ENCODE results near the gene TRIM47.
A peak's percentile ranks its signal among the peaks of the same experiment; 100 is the strongest.
"Not testable (repeated sequence)": the region's sequence is repeated elsewhere in the genome, so short reads cannot be mapped to it uniquely, and the experiment has no call there.

TRIM47 gene

DNA sequence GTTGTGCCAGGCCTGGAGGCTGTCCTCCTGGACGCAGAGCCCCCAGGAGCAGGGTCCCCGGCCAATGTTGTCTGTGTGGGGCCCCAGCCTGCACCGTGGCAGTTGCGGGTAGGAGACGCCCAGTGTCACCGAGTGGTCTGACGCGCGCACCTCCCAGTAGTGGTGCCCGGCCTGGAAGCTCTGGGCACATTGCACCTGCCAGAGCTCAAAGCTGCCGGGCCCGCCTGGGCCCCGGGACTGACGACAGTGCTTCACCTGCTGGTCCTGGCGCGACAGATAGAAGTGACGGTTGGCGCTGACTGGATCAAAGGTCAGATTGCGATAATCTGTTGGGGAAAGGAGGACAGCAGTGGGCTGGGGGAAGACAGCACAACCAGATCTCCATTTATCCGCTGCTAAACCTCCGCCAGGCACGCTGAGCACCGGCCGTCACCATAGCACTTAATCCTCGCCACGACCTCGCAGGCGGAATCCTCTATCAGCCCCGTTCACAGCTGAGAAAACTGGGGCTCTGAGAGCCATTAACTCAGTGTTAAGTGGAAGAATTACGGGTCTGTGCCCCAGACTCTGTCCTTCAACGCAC, 12.7 kb upstream of the TRIM47 start:
- DNase-seq: no peak

DNA sequence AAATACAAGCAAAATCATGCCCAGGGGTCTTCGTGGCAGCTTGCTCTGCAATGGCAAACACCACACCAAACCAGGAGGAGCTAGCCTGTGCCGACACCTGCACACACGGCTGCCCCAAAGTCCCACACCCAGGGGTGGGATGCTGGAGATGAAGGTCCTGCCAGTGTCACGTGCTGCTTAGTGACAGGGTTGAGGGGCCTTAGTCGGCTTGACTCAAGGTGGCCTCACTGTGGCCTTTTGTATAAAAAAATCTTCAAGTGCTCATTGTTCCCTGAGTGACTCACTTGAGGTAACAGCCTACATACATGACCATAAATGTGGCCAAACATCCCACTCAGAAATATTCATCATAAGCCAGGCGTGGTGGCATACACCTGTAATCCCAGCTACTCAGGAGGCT, 11.1 kb upstream of the TRIM47 start:
- DNase-seq: no peak

DNA sequence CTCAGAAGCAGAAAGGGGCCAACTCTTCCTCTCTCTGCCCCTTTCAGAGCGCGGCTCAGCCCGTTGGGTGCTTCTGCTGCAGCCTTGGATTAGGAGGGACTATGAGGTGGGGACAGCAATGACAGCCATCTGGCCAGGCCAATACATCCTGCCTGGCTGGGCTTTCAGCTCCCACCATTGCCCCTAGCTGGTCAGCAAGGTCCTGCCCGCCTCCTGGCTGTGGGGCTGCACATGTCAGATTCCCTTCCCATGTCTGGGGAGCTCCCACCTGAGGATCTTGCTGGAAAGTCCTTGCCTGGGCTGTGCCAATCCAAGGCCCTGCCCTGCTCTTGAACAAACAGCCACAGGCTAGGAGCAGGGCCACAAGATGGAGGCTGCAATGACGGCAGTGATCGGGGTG, 10.1 kb upstream of the TRIM47 start:
- no peak for DNase-seq

DNA sequence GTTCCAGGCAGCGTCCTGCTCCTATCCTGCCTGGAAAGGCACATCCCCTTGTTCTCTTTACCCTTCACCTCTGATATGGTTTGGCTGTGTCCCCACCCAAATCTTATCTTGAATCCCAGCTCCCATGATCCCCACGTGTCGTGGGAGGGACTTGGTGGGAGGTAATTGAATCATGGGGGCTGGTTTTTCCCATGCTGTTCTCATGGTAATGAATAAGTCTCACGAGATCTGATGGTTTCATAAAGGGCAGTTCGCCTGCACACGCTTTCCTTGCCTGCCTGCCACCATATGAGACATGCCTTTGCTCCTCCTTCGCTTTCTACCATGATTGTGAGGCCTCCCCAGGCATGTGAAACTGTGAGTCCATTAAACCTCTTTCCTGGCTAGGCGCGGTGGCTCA, 7.5 kb upstream of the TRIM47 start:
- not testable (repeated sequence) for DNase-seq

DNA sequence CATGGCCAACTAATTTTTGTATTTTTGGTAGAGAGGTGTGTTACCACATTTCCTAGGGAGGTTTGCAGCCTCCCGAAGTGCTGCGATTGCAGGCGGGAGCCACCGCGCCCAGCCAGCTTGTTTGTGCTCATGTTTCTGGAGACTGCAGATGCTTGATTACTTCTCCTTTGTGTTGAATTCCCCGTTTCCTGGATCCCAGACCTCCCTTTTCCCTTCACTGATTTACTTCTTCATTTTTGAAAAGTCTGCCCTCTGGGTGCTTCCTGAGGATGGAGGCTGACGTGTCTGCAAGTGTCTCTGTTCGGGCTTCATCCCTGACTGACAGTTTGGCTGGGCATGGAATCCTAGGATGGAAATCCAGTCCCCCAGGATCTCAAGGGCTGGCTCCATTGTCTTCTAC, 7.0 kb upstream of the TRIM47 start:
- DNase-seq: no peak

DNA sequence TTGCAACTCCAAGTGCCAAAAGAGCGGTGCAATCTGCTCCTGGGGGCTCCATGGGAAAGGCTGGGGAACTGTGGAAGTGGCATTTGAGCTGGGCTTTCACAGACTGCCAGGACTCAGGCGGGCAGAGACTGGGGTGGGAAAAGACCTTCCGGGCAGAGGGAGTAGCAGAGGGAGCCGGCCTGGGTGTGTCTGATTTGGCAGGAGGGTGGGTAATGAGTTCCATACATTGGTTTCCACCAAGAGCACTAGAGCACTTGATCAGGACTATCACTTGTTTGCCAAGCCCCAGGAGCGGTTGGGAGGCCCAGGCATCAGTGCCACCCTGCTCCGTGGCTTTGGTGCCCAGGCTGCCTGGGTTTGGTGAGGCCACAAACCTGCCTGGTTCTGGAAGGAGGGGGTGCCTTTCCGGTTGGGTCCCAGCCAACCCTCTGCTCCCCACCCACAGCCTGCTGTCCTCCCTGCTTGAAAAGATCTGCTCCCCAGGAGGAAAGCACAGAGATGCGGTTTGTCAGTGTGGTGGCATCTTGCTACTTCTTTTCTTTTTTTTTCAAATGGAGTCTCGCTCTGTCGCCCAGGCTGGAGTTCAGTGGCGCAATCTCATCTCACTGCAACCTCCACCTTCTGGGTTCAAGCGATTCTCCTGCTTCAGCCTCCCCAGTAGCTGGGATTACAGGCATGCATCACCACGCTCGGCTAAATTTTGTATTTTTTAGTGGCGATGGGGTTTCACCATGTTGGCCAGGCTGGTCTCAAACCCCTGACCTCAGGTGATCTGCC, 3.5 kb upstream of the TRIM47 start:
- no peak for DNase-seq

DNA sequence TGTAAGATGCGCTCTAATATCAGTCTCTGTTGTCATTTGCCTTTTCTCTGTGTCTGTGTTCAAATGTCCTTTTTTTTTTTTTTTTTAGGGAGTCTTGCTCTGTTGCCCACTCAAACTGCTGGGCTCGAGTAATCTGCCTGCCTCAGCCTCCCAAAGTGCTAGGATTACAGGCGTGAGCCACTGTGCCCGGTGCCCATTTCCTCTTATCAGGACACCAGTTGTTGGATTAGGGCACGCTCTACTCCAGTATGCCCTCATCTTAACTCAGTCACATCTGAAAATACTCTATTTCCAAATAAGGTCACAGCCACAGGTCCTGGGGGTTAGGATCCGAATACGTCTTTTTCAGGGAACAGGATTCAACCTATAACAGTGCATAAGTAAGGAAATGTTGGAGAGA, 1.9 kb upstream of the TRIM47 start:
- DNase-seq: no peak

DNA sequence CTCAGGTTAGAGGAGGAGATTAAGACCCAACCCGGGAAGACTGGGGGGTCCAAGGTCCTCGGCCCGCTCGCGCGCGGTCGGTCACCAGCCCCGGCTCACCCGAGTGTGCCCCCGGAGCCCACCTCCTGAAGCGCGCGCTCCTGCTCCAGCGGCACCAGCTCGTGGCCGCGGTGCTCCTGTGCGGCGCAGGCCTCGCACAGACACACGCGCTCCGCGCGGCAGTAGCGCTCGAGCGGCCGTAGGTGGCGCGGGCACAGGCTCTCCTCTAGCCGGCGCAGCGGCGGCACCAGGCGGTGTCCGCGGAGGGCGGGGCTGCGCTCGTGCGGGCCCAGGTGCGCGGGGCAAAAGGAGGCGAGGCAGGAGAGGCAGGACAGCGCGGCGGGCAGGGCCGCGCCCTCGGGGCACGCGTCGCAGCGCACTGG, 618 bp downstream of the TRIM47 start:
- peak; percentile 34 for DNase-seq

DNA sequence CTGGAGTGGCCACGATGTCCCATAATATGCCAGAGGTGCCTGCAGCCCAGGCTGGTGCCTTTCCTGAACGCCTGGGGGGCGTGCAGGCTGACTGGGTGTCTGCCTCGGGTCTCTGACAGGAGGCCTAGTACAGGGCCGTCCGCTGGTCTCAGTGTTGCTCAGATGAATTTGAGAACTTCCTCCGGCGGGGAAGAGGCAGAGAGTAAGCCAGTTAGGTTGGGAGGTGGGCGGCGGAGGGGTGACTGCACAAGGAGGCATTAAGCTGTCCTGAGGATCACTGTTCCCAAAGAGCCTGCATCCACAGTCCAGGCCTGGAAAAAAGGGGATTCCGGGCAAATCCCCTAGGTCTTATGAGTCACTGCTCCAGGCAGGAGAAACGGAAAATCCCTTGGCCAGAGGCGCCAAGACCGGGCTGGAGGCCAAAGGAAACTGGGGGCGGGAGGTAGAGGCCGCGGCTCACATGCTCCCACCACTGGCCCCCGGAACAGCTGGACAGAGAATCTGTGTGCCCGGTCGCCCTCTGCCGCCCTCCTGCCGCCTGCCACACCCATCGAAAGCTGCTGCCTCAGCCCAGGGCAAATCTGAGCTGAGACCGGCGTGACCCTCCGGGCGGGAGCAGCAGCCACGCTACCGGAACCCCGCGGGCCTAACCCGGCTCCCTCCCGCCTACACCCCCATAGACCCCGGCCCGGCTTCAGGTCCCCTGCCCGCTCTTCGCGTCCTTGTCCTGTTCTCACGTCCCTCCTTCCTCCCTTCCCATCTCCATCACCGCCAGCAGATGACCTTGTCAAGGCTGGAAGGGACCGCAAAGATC, 1.2 kb downstream of the TRIM47 start:
- peak; percentile 92 for DNase-seq

DNA sequence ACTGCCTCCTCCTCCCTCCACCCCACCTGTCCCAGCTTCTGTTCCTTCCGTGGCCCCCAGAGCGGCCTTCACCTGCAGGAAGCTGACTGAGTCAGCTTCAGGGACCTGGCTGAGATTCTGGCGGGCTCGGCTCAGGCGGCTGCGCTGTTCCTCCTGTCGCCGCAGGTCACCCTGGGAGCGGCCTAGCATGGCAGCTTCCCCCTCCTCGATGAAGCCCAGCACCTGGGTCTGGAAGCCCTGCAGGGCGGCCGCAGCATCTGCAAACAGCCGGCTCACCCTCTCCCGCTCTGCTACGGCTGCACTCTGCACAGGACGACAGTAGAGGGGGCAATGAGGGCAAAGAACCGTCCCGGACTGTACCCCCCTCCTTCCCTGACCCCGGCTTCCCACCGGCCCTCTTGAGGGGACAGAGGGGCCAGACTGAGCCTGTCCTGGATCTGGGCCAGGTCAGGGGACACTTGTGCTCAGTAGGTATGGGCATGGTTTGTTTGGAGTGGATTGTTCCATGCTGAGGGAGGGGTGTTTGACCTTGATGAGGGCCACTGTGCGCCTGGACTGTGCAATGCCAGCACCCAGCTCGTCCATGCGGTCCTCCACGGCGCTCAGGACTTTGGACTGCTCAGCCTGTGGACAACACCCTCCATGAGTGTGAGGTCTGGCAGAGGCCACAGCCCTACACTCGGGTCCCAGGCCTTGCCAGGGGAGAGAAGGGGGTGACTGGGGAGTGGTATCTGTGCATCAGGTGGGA, 2.0 kb downstream of the TRIM47 start:
- no peak for DNase-seq

DNA sequence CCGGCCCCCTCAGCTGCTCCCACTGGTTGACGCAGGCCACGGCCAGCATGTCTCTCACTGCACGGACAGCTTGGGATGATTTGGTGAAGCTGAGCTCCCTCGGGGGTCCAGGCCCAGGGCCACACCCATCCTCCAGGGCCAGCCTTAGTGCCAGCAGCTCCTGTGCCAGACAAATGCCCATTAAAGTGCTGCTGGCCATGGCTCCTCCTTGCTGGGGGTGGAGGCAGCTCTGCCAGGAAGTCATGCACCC, 2.5 kb downstream of the TRIM47 start:
- no peak for DNase-seq

DNA sequence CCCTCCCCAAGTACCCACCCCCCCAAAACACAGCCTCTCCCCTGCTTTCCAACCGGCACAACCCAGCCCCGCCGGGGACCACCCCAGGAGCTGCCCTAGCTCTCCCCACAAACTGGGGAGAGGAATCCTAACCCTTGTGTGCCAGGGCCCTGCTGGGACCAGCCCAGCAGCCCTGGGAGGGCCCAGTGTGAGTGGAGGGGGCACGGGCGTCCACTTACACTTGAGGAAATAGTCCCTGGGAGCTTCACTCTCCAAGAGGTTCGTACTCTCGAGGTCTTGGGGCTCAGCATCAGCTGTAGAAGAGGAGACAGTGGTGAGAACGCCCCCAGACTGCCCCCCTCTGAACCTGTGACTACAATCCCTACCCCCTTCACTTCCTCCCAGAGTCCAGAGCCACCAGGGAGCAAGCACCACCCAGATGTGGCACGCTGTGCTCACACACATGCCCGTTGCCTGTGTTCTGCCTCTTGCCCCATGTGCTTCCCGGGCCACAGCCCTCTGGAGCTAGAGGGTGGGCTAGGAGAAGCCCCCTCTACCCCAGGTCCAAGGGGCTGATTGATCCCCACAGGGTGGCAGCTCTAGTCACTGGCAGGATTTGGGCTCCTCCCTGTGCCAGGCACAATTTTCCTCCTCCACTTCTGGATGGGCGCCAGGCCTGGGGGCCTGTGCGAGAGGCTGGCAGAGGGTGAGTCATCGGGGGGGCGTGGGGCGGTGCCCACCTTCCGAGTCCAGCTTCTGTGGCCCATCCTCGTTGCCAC, 3.0 kb downstream of the TRIM47 start:
- DNase-seq: no peak

DNA sequence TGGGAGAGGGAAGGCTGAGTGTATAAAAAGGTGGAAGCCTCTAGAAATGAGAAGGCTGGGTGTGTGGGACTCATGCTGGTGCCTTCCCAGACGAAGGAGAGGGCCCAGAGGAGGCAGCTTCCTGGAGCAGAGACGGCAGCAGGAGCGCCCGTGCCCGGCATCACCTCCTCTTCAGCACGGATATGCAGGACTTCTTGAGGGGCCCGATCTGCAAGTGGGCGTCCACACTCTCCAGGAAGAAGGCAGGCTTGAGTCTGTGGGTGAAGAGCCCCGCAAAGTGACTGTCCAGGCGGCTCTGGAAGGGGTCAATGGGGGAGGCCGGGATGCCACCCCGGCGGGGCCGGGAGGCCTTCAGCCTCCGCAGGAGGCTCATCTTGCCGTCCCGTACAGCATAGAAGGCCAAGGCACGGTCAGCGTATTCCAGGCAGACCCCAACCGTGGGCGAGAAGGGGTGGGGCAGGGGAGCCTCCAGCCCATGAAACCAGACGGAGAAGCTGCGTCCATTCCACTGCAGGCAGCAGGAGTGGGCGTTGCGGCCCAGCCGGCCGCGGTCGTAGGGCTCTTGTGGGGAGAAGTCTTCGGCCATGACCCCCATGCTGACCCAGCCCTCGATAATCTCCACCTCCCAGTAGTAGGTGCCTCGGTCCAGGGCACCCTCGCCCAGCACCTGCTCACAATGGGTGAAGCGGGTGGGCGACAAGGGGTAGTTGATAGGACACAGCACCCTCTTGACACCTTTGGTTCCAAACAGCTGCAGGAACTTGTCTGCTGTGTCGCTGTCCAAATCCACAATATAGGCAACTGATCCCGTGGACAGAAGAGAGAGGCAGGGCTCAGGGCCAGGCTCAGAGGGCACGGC, 3.8 kb downstream of the TRIM47 start:
- DNase-seq: no peak

DNA sequence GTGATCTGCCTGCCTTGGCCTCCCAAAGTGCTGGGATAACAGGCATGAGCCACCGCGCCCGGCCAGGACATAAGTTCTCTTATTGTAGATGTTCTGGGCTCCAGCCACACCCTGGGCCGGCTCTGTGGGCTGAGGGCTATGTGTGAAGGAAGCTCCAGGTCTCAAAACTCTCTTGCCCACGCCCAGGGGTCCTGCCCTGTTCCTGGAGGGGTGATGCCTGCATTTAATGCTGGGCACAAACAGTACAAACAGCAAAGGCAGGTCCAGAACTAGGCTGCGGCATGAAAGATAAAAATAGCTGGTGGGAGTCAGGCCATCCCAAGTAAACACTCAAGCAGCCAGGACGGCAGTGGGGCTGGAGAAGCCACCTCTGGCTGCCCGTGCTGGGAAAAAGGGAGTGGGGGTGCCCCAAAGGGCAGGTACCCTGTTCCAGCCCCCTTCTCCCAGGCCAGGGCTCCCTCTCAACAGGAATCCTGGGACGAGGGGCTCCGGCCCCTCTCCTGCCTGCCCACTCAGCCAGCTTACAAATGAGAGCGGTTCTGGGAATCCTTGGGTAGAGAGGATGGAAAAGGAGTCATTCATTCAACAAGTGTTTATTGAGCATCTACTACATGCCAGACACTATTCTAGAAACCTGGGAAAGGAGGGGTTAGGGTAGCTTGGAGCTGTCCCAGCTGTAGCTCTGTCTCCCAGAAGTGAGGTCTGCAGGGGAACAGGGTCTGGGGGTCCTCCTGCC, 4.6 kb downstream of the TRIM47 start:
- no peak for DNase-seq

DNA sequence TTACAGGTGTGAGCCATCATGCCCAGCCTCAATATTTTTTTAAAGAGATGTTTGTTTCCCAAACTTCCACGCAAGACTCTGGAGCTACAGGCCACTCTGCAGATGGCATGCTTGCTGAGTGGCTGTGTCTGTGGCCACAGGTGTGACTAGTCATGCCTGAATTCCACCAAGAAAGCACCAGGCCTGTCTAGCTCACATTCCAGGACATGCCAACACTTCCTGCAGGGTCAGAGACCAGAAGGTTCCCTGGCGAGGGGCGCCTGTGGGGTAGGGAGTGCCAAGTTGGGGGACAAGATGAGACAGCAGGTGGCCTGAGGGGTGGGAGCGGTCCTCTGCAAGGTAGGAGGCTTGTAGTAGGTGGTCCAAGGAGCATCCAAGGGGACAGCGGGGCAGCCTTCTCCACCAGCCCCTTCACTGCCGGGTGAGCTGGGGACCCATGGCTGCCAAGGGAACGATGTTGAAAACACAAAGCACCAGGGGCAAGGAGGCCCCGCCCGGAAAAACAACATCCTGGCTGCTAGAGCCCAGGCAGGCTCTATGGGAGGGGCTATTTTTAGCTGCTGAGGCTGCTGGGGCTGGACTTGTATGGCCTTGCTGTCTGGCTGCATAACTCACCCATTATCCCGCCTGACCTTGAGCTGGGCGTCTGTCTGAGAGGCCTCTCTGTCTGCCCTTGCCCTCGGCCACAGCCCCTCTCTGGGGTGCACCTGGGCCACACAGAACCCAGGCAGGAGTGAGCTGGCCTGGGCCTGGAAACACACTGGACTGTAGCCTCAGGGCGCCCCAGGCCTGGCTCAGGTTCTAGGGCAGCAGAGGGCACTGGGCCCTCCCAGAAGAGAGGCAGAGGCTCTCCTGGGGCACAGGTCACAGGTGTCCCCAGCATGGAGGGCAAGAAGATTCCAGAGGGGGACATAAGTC, 5.7 kb downstream of the TRIM47 start:
- DNase-seq: no peak

DNA sequence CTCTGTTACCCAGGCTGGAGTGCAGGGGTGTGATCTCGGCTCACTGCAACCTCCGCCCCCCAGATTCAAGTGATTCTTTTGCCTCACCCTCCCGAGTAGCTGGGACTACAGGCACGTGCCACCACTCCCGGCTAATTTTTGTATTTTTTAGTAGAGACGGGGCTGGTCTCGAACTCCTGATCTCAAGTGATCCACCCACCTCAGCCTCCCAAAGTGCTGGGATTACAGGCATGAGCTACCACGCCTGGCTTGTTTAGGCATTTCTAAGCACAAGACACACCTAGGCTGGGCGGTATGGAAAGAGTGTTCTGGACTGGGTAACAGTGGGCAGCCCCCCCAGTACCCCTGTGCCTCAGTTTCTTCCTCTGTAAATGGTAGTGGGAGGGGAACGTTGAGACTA, 8.2 kb downstream of the TRIM47 start:
- not testable (repeated sequence) for DNase-seq

DNA sequence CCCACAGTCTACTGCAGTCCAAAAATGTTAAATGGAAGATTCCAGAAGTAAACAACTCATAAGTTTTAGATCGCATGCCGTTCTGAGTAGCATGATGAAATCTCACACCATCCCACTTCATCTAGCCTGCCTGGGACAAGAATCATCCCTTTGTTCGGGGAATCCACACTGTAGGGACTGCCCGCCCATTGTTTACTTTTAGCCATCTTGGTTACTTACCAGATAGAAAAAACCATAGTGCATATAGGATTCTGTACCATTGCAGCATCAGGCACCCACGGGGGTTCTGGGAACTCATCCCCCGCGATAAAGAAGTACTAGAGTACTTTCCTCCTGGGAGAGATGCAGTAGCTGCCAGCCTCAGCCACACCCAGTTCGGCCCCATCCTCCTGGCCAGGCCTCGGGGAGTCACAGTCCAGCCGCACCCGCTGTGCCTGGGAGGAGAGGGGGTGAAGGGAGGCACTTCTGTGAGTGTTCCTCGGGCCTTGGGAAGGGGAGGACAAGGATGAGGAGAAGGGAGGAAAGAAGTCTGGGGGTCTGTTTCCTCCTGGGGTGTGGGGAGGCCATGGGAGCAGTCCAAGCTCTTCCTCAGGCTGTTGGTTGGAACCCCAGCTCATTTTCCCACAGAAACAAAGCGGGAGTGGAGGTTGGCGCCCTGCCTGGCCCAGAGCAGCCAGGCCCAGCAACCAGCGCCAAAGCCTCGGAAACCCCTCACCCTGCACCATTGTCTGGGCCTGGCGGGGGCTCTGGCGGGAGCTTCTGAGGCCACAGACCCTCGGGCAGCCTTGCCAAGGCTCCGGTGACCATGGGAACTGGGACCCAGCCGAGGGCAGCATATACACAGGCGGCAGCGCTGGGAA, 8.9 kb downstream of the TRIM47 start:
- no peak for DNase-seq

DNA sequence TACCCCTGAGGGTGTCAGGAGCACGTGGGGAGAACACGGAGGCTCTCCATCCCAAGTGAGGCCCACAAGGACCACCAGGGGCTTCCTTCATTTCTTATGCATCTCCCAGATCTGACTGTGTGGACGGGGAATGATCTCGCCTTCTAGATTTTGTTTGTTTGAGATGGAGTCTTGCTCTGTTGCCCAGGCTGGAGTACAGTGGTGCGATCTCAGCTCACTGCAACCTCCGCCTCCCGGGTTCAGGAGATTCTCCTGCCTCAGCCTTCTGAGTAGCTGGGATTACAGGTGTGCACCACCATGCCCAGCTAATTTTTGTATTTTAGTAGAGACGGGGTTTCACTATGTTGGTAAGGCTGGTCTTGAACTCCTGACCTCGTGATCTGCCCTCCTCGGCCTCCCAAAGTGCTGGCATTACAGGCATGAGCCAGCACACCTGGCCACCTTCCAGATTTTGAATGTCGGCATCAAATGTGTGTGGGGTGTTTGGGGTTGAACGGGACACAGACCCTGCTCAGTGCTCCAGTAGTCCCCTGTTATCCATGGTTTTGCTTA, 9.6 kb downstream of the TRIM47 start:
- DNase-seq: not testable (repeated sequence)
